Trophoblast cell (in vitro differentiated cells and primary cell): ENCODE data around the gene IGSF9B.

Experiments
- DNase-seq, 2 donors: peaks; one replicate each; pipeline ENCODE4 v3.0.0-alpha.2; 2016
- H2AFZ ChIP-seq: 2 replicates; pipeline ENCODE4 v1.6.1; 2013; ENCODE audit warnings: low read length, moderate library complexity, mild to moderate bottlenecking; ENCODE audit not compliant: insufficient read depth, poor library complexity
- H2AK5ac ChIP-seq: 2 replicates; pipeline ENCODE4 v1.6.1; 2013; ENCODE audit warnings: mild to moderate bottlenecking, low read length
- H2BK120ac ChIP-seq: 2 replicates; pipeline ENCODE4 v1.6.1; 2013; ENCODE audit warnings: low read length, mild to moderate bottlenecking, moderate library complexity; ENCODE audit not compliant: insufficient read depth, poor library complexity
- H2BK12ac ChIP-seq: 2 replicates; pipeline ENCODE4 v1.6.1; 2013; ENCODE audit warnings: mild to moderate bottlenecking, low read length, moderate library complexity
- H2BK5ac ChIP-seq: 2 replicates; pipeline ENCODE4 v1.6.1; 2013; ENCODE audit warnings: low read length, low read depth, moderate library complexity, mild to moderate bottlenecking; ENCODE audit not compliant: poor library complexity
- H3K14ac ChIP-seq: 2 replicates; pipeline ENCODE4 v1.6.1; 2013; ENCODE audit warnings: mild to moderate bottlenecking, low read length
- H3K18ac ChIP-seq: 2 replicates; pipeline ENCODE4 v1.6.1; 2013; ENCODE audit warnings: mild to moderate bottlenecking, low read length
- H3K23ac ChIP-seq: 2 replicates; pipeline ENCODE4 v1.6.1; 2013; ENCODE audit warnings: low read length
- H3K27ac ChIP-seq: 2 replicates; pipeline ENCODE4 v1.5.1; 2013; ENCODE audit warnings: low read depth, mild to moderate bottlenecking, inconsistent platforms, low read length, moderate library complexity
- H3K27me3 ChIP-seq: 2 replicates; pipeline ENCODE4 v1.6.1; 2013; ENCODE audit warnings: inconsistent platforms, mild to moderate bottlenecking, low read length, moderate library complexity; ENCODE audit not compliant: insufficient read depth
- H3K36me3 ChIP-seq, 2 experiments: 1 replicate in 1 of 2; 2 replicates in 1 of 2; pipeline ENCODE4 v1.6.1; 2013; ENCODE audit warnings: low read length in 2 of 2, mild to moderate bottlenecking in 2 of 2, moderate library complexity in 1 of 2; ENCODE audit not compliant: insufficient read depth in 2 of 2, control insufficient read depth in 1 of 2
- H3K4ac ChIP-seq: 2 replicates; pipeline ENCODE4 v1.6.1; 2013; ENCODE audit warnings: low read depth, mild to moderate bottlenecking, low read length, moderate library complexity
- H3K4me1 ChIP-seq, 2 experiments: 1 replicate in 1 of 2; 2 replicates in 1 of 2; pipeline ENCODE4 v1.6.1; 2013; ENCODE audit warnings: low read length in 2 of 2, mild to moderate bottlenecking in 2 of 2, moderate library complexity in 1 of 2; ENCODE audit not compliant: insufficient read depth in 2 of 2, control insufficient read depth in 1 of 2
- H3K4me2 ChIP-seq: 2 replicates; pipeline ENCODE4 v1.6.1; 2013; ENCODE audit warnings: inconsistent platforms, mild to moderate bottlenecking, low read length, moderate library complexity
- H3K4me3 ChIP-seq: 2 replicates; pipeline ENCODE4 v1.5.1; 2013; ENCODE audit warnings: mild to moderate bottlenecking, low read depth, low read length, inconsistent platforms
- H3K79me1 ChIP-seq: one replicate; pipeline ENCODE4 v1.6.1; 2013; ENCODE audit warnings: low read length
- H3K79me2 ChIP-seq: 2 replicates; pipeline ENCODE4 v1.6.1; 2013; ENCODE audit warnings: low read length, mild to moderate bottlenecking; ENCODE audit not compliant: control insufficient read depth, insufficient read depth, poor library complexity
- H3K9ac ChIP-seq: 2 replicates; pipeline ENCODE4 v1.6.1; 2013; ENCODE audit warnings: mild to moderate bottlenecking, low read length
- H3K9me3 ChIP-seq: 2 replicates; pipeline ENCODE4 v1.6.1; 2013; ENCODE audit warnings: low read depth, mild to moderate bottlenecking, control low read depth, inconsistent platforms, low read length; ENCODE audit not compliant: insufficient read depth
- H4K12ac ChIP-seq: 2 replicates; pipeline ENCODE4 v1.6.1; 2013; ENCODE audit warnings: low read depth, mild to moderate bottlenecking, low read length, moderate library complexity
- H4K8ac ChIP-seq: 2 replicates; pipeline ENCODE4 v1.6.1; 2013; ENCODE audit warnings: low read depth, mild to moderate bottlenecking, low read length, moderate library complexity
- H4K91ac ChIP-seq: one replicate; pipeline ENCODE4 v1.6.1; 2013; ENCODE audit warnings: low read depth, mild to moderate bottlenecking, low read length, moderate library complexity
- whole genome bisulfite sequencing: extraction: QIAGEN DNeasy Blood & Tissue Kit; methylation state at CpG from one replicate; pipeline ENCODE4 v1.1.7; 2013; ENCODE audit warnings: missing lambda C conversion rate; ENCODE audit not compliant: insufficient read length, insufficient coverage; ENCODE audit errors: extremely low coverage; 5-methylcytosine and 5-hydroxymethylcytosine counted together

IGSF9B gene

DNA sequence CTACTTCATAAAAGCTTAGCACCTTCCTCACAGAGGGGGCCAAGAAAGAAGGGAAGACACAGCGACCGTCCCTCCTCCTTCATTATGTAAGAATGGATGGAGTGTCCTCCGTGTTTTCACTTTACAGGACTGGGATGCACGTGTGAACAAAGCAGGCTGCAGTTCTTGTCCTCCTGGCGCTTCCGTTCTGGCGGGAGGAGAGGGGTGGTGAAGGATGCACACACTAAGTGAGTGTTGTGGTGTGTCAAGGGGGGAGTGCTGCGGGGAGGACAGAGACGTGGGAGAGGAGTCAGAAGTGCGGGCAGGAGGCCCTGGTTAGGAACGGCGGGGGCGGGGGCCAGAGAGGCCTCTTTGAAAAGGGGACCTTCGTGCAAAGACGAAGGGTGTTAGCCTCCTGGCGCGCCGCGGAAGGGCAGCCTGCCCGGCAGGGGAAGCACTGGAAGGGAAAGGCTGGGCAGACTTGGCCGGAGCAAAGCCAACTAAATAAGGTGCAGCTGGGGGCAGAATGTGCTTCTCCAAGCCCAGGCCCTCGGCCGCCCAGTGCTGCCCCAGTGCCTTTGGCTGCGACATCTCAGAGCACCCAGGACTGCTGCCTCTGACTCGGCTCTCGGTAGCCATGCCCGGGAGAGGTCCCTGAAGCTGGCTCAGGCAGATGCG lies 27.0 kb upstream of the IGSF9B start:
- no peaks in the 10 kb centered on the region for H3K36me3 ChIP-seq
- H3K4me2 ChIP-seq: no peak overlapping the region
- H3K9ac ChIP-seq: no peak overlapping the region
- no peak overlapping the region for H4K12ac ChIP-seq
- H3K18ac ChIP-seq: no peak overlapping the region
- no peaks in the 10 kb centered on the region for H3K4me1 ChIP-seq
- no peak overlapping the region for H3K23ac ChIP-seq
- H3K4ac ChIP-seq: no peak overlapping the region
- no peak overlapping the region for H3K27ac ChIP-seq
- H2BK120ac ChIP-seq: no peak overlapping the region
- WGBS: no CpG with 5 or more reads among the region's 28 CpGs
- H2BK5ac ChIP-seq: no peak overlapping the region
- no peaks in the 10 kb centered on the region for H3K79me1 ChIP-seq
- H2AFZ ChIP-seq: no peak overlapping the region
- peaks cover 1% of the 10 kb centered on the region for H3K9me3 ChIP-seq
- no peak for DNase-seq
- no peak overlapping the region for H4K8ac ChIP-seq
- no peak overlapping the region for H2AK5ac ChIP-seq
- no peaks in the 10 kb centered on the region for H3K79me2 ChIP-seq
- H3K4me3 ChIP-seq: no peak overlapping the region
- no peak overlapping the region for H3K14ac ChIP-seq
- no peaks in the 10 kb centered on the region for H3K27me3 ChIP-seq
- no peak overlapping the region for H2BK12ac ChIP-seq
- no peak overlapping the region for H4K91ac ChIP-seq

DNA sequence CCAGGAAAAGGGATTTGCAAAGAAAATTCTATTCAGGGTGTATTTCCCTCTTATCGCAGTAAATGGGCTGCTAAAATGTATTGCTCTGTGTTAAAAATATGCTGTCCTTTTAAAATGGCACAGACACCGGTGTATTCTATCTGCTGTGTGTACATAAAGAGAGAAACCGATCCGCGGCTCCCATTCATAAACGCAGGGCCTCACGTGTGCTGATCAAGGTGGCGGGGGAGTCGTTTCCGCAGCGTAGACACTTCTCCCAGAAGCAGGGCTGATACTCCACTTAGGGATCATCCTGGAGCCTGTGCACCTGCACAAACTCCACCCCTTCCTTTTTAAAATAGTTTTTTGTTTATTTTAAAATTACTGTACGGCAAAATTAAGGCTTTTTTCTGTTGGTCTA lies 26.1 kb upstream of the IGSF9B start:
- DNase-seq: no peak
- no peak overlapping the region for H3K23ac ChIP-seq
- H2BK12ac ChIP-seq: no peak overlapping the region
- H3K14ac ChIP-seq: no peak overlapping the region
- no peak overlapping the region for H3K9ac ChIP-seq
- no peak overlapping the region for H2AK5ac ChIP-seq
- H4K8ac ChIP-seq: no peak overlapping the region
- no peaks in the 10 kb centered on the region for H3K36me3 ChIP-seq
- H2AFZ ChIP-seq: no peak overlapping the region
- H4K12ac ChIP-seq: no peak overlapping the region
- H3K4me1 ChIP-seq: no peaks in the 10 kb centered on the region
- H3K79me2 ChIP-seq: no peaks in the 10 kb centered on the region
- H2BK5ac ChIP-seq: no peak overlapping the region
- peaks cover 1% of the 10 kb centered on the region for H3K9me3 ChIP-seq
- H2BK120ac ChIP-seq: no peak overlapping the region
- H3K27ac ChIP-seq: no peak overlapping the region
- H3K79me1 ChIP-seq: no peaks in the 10 kb centered on the region
- H3K4ac ChIP-seq: no peak overlapping the region
- WGBS: no CpG with 5 or more reads among the region's 12 CpGs
- no peak overlapping the region for H3K4me2 ChIP-seq
- H3K18ac ChIP-seq: no peak overlapping the region
- no peak overlapping the region for H3K4me3 ChIP-seq
- H4K91ac ChIP-seq: no peak overlapping the region
- no peaks in the 10 kb centered on the region for H3K27me3 ChIP-seq

- Histone ChIP-seq H3K18ac (no peak overlapping the region), H4K91ac (no peak overlapping the region), H3K79me1 (no peaks in the 10 kb centered on the region), H3K4me3 (no peak overlapping the region), H2AK5ac (no peak overlapping the region), H3K4ac (no peak overlapping the region), H4K12ac (no peak overlapping the region), H3K27me3 (no peaks in the 10 kb centered on the region), H2BK120ac (no peak overlapping the region), H3K27ac (no peak overlapping the region), H3K4me1 (no peaks in the 10 kb centered on the region), H2BK12ac (no peak overlapping the region), H3K23ac (no peak overlapping the region), H3K36me3 (no peaks in the 10 kb centered on the region), H2AFZ (no peak overlapping the region), H3K9me3 (peaks cover 1% of the 10 kb centered on the region), H2BK5ac (no peak overlapping the region), H3K14ac (no peak overlapping the region), H3K9ac (no peak overlapping the region), H4K8ac (no peak overlapping the region), H3K79me2 (no peaks in the 10 kb centered on the region), H3K4me2 (no peak overlapping the region)
- DNase-seq: no peak
- WGBS: no CpG with 5 or more reads among the region's 14 CpGs
These were observed 25.4 kb upstream of the IGSF9B start for GRCh38 chr11:133982151-133982550.

GRCh38 chr11:133981156-133981555 lies 24.4 kb upstream of the IGSF9B start:
- Histone ChIP-seq H2AK5ac (no peak overlapping the region), H4K8ac (no peak overlapping the region), H3K9ac (no peak overlapping the region), H3K4me1 (no peaks in the 10 kb centered on the region), H3K27ac (no peak overlapping the region), H3K18ac (no peak overlapping the region), H3K9me3 (no peaks in the 10 kb centered on the region), H4K91ac (no peak overlapping the region), H3K4ac (no peak overlapping the region), H2BK12ac (no peak overlapping the region), H3K4me2 (no peak overlapping the region), H2BK5ac (no peak overlapping the region), H4K12ac (no peak overlapping the region), H3K14ac (no peak overlapping the region), H3K79me1 (no peaks in the 10 kb centered on the region), H3K4me3 (no peak overlapping the region), H2AFZ (no peak overlapping the region), H3K36me3 (no peaks in the 10 kb centered on the region), H2BK120ac (no peak overlapping the region), H3K23ac (no peak overlapping the region), H3K79me2 (no peaks in the 10 kb centered on the region), H3K27me3 (no peaks in the 10 kb centered on the region)
- no peak for DNase-seq
- no CpG with 5 or more reads among the region's 5 CpGs for WGBS
